Mucosa of rectum (tissue), 2 donors: ENCODE results near the gene MYD88.

Experiments used
- H3K27ac ChIP-seq, 2 donors: one replicate each; pipeline ENCODE4 v1.7.0; 2013; ENCODE audit warnings: inconsistent platforms in 2 of 2, low read depth in 2 of 2, low read length in 2 of 2
- H3K27me3 ChIP-seq, 2 donors: one replicate each; pipeline ENCODE4 v1.7.0; 2013; ENCODE audit warnings: low read length in 2 of 2; ENCODE audit not compliant: control insufficient read depth in 2 of 2, insufficient read depth in 2 of 2
- H3K36me3 ChIP-seq, 2 donors: one replicate each; pipeline ENCODE4 v1.7.0; 2013; ENCODE audit warnings: low read length in 2 of 2; ENCODE audit not compliant: control insufficient read depth in 2 of 2, insufficient read depth in 2 of 2
- H3K4me1 ChIP-seq, 2 donors: one replicate each; pipeline ENCODE4 v1.7.0; 2013; ENCODE audit warnings: low read length in 2 of 2, mild to moderate bottlenecking in 1 of 2; ENCODE audit not compliant: control insufficient read depth in 2 of 2, insufficient read depth in 2 of 2
- H3K4me3 ChIP-seq, 2 donors: one replicate each; pipeline ENCODE4 v1.7.0; 2013; ENCODE audit warnings: low read length in 2 of 2
- H3K9ac ChIP-seq, 2 donors: one replicate each; pipeline ENCODE4 v1.7.0; 2013; ENCODE audit warnings: low read length in 2 of 2, low read depth in 1 of 2, mild to moderate bottlenecking in 1 of 2
- H3K9me3 ChIP-seq, 2 donors: one replicate each; pipeline ENCODE4 v1.7.0; 2013; ENCODE audit warnings: low read length in 2 of 2; ENCODE audit not compliant: control insufficient read depth in 2 of 2
- donor health status: healthy.
- donor health status: Normal muscosa, but diverticular disease.

The MYD88 gene

DNA sequence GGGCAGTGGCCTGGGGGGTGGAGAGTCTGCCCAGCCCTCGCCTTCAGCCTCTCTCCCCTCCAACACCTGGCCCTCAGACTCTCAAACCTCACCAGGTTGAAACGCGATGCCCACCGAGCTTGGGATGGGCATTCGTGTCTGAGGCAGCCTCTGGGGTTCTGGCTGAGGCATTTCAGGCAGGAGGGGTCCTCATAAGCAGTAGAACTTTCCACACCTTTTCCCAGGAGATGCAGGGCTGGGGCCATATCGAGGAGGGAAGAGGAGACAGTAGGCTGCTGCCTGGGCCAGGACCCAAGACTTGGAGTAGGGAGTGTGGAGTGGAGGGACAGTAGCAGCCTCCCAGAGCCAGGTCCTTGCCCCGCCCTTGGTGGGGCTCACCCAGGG lies 26.1 kb upstream of the MYD88 start:
- Histone ChIP-seq H3K4me3 (no peak overlapping the region), H3K27me3 (no peaks in the 10 kb centered on the region), H3K4me1 (peaks cover 0 to 7% of the 10 kb centered on the region in 2 donors), H3K36me3 (no peaks in the 10 kb centered on the region), H3K9me3 (no peaks in the 10 kb centered on the region), H3K9ac (no peak overlapping the region), H3K27ac (no peak overlapping the region)

DNA sequence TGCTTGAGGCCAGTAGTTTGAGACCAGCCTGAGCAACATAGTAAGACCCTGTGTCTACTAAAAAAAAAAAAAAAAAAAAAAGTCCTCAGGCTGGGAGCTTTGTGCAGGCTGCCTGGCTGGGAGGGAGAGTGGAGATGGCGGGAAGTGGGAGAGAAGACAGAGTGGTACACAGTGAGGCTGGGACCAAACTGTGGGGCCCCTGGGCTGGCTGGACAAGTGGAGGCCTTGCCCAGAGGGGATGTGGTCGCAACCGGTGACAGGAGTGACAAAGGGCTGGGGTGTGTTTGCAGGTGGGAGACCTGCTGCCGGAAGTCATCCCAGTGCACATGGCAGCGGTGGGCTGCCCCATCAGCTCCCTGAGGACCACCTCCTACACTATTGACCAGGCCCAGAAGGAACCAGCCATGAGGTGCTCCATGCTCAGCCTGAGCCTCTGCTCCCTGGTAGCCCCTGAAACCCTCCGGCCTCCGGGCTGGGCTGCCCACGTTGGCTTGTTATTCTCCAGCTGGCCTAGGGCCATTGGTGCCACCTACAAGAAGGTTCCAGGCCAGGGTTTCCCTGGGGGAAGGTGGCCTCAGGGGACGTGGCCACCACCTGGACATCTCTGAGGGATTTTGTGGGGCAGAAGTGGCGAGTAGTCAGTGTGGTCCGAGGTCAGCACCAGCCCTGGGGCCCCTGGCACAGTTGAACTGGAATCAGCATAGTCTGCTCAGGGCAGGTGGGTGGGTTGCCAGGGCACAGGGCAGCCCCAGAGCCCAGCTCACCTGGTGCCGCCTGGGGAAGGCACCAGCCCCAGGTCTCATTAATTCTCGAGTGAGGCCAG lies 24.2 kb upstream of the MYD88 start:
- Histone ChIP-seq H3K27ac (no peak overlapping the region), H3K4me1 (peaks cover 0 to 7% of the 10 kb centered on the region in 2 donors), H3K9me3 (no peaks in the 10 kb centered on the region), H3K4me3 (no peak overlapping the region), H3K36me3 (no peaks in the 10 kb centered on the region), H3K27me3 (no peaks in the 10 kb centered on the region), H3K9ac (no peak overlapping the region)

DNA sequence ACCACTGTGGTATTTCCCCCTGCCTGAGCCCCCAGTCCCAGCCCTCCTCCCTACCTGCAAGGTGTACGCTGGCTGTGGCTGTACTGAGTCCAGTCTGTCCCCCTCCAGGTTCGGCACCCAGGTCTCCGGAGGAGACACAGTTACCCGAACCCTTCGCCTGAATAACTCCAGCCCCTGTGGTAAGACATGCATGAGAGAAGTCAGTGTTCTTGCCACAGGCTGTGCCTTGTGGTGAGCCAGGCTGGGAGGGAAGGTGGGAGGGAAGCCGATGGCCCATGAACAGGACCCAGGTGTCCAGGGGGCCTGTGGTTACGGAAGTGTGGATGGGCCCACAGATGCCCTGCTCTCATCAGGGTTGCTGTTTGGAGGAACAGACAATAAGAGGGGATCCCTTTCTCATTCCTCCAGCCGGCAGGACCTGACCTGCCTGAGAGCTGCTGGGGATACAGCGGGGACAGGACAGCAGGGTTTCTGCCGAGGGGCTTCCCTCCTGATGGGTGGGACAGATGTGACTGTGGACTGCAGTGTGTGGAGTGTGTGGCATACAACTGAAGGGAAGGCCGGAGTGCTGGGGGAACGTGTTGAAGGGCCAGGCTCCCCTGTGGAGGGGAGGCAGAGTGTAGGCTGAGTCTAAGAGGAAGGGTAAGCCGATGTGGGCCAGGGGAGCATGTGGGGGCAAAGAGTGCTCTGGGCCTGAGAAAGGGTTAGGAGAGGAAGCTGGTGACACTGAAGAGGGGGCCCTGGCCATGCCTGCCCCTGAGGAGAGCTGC lies 23.4 kb upstream of the MYD88 start:
- Histone ChIP-seq H3K36me3 (peaks cover 3% of the 10 kb centered on the region in 2 donors), H3K4me3 (no peak overlapping the region), H3K27me3 (no peaks in the 10 kb centered on the region), H3K9me3 (no peaks in the 10 kb centered on the region), H3K4me1 (peaks cover 0 to 7% of the 10 kb centered on the region in 2 donors), H3K9ac (no peak overlapping the region), H3K27ac (no peak overlapping the region)

DNA sequence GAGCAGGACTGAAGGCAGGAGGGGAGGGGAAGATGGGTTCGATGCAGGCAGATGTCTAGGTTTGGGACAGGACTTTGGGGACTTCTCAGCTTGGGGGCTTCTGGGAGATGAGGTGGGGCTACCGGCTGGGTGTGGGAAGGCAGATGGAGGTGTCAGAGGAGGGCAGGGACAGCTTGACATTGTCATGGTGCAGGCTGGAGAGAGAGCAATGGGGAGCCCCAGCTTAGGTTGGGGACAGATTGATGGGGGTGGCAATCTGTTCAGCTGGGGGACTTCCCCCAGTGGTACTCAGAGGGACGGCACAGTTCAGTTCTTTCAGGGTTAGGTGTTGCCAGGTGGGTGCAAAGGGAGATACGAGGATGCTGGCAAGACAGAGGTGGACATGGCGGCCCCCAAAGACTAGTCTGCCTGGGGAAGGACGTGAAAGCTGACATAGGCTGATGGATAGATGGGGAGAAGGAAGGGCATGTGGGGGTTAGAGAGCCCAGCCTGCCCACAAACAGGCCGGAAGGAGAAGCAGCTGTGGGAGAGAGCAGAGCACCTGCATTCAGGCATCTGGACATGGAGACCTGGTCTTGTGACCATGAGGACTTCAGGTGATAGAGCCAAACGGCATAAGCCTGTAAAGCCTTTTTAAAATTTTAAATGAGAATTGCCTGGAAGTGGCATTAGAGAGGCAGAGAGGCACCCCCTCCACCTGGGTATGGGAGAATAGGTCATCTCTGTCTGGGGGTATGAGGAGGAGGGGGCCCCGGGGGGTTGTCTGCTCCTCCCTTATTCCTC lies 22.6 kb upstream of the MYD88 start:
- Histone ChIP-seq H3K9ac (no peak overlapping the region), H3K4me1 (peaks cover 0 to 7% of the 10 kb centered on the region in 2 donors), H3K9me3 (no peaks in the 10 kb centered on the region), H3K27me3 (no peaks in the 10 kb centered on the region), H3K27ac (no peak overlapping the region), H3K4me3 (no peak overlapping the region), H3K36me3 (peaks cover 7 to 10% of the 10 kb centered on the region in 2 donors)

DNA sequence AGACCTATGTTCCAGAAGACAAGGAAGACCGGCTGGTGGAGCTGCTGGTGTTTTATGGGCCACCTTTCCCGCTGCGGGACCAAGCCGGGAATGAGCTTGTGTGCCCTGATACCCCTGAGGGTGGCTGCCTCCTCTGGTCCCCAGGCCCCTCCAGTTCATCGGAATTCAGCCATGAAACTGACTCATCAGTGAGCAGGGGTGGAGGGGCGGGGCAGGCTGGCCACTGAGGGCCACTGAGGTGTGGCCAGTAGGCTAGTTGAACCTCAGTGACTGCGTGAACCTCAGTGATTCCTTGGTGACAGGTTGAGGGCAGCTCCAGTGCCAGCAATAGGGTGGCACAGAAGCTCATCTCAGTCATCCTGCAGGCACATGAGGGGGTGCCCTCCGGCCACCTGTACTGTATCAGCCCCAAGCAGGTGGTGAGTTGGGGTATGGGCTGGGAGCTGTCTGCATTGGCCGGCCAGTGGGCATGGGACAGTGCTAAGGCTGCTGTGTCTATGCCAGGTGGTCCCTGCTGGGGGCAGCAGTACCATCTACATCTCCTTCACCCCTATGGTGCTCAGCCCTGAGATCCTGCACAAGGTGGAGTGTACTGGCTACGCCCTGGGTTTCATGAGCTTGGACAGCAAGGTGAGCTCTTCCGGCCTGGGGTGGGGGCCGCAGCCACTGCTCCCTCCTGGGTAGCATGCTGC lies 21.8 kb upstream of the MYD88 start:
- no peaks in the 10 kb centered on the region for H3K27me3 ChIP-seq
- H3K27ac ChIP-seq: no peak overlapping the region
- H3K4me1 ChIP-seq: peaks cover 0 to 7% of the 10 kb centered on the region in 2 donors
- no peak overlapping the region for H3K4me3 ChIP-seq
- peaks cover 14 to 18% of the 10 kb centered on the region in 2 donors for H3K36me3 ChIP-seq
- no peak overlapping the region for H3K9ac ChIP-seq
- H3K9me3 ChIP-seq: no peaks in the 10 kb centered on the region

DNA sequence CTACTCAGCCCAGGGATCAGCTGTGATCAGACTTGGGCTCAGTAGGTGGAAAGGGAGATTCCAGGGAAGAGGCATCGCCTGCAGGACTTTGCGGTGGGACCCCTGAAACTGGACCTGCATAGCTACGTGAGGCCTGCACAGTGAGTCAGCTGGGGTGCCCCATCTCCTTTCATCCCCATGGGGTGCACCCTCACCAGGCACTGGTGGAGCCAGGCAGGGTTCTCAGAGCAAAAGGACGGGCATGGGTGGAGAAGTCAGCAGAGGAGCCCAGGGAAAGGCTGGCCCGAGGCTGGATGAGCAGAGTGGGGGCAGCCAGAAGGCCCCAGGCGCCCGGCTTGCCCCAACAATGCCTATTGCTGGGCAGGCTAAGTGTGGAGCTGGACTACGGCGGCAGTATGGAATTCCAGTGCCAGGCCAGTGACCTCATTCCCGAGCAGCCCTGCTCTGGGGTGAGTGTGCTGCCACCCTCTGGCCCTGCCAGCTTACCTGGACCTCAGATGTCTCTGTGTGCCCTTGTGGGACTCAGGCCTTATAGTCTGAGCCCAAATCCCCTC lies 21.2 kb upstream of the MYD88 start:
- Histone ChIP-seq H3K9ac (no peak overlapping the region), H3K9me3 (no peaks in the 10 kb centered on the region), H3K4me3 (no peak overlapping the region), H3K27ac (no peak overlapping the region), H3K27me3 (no peaks in the 10 kb centered on the region), H3K4me1 (peaks cover 0 to 7% of the 10 kb centered on the region in 2 donors), H3K36me3 (peaks cover 20 to 24% of the 10 kb centered on the region in 2 donors)

DNA sequence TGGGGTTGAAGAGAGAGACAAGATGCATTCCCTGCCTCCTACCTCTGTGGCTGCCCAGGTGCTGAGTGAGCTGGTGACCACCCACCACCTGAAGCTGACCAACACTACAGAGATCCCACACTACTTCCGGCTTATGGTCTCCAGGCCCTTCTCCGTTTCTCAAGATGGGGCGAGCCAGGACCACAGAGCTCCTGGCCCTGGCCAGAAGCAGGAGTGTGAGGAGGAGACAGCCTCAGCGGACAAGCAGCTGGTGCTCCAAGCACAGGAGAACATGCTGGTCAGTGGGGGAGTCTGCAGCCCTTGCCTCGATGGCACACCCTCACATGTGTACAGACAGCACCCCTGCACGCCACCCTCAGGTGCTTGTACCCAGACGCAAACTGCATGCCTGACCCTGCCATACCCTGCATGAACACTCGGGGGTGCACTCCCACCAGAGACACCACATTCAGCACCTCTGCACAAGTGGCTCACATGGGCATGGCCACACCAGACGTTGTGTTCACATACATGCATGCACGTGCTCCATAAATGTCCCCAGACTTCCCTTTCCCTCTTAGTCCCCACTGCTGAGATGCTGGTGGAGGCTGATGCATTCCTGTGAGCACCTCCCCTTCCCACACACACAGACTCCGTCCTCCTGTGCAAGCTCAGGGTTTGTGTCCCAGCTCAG lies 20.6 kb upstream of the MYD88 start:
- H3K27ac ChIP-seq: no peak overlapping the region
- H3K4me1 ChIP-seq: peaks cover 0 to 7% of the 10 kb centered on the region in 2 donors
- no peak overlapping the region for H3K9ac ChIP-seq
- H3K36me3 ChIP-seq: peaks cover 26 to 30% of the 10 kb centered on the region in 2 donors
- H3K4me3 ChIP-seq: no peak overlapping the region
- no peaks in the 10 kb centered on the region for H3K9me3 ChIP-seq
- H3K27me3 ChIP-seq: no peaks in the 10 kb centered on the region

DNA sequence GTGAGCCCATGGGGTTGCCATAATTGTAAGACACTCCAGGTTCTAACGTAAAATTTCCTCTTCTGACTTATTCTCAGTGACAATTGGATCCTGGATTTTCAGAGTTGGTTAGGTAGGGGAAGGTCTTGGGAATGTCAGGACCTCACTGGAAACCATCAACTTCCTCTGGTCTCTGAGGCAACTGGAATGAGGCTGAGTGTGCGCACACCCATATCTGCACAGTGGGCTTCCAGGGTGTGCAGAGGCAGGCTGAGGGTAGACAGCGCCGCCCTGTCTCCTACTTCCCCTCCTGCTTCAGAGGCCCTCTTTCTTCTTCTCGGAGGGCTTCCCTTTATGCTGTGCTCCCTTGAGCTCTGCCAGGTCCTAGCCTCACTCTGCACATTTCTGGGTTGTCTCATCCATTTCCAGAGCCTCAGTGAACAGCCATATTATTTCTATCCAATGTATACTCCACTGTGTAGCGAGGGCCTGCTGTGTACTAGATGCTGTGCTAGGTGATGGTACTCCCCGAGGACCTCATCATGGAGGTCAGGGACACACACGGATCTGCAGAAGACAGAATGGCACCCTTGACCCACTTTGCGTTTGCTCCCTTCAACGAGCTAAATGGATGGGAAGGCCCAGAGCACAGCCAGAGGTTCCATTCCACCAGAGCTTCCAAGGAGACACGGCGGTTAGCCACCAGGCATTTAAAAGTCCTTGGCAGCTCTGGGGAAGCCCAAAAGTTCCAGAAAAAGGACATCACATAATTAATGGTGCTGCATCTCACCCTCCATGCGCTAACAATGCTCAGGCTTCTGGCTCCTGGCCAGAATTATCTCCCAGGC lies 19.8 kb upstream of the MYD88 start:
- Histone ChIP-seq H3K4me3 (no peak overlapping the region), H3K27me3 (no peaks in the 10 kb centered on the region), H3K27ac (no peak overlapping the region), H3K9me3 (no peaks in the 10 kb centered on the region), H3K4me1 (peaks cover 0 to 7% of the 10 kb centered on the region in 2 donors), H3K9ac (no peak overlapping the region), H3K36me3 (peaks cover 32 to 38% of the 10 kb centered on the region in 2 donors)
